ENCODE data around the gene GPHN. TPM values are rescaled to one million over a fixed set of nuclear protein-coding genes. Genes with fewer than 3 reads are reported as not detected.

GPHN gene
- total RNA-seq, 2 experiments from 2014 or later, result 10.0 to 10.7 TPM

- Mint-ChIP-seq H3K9me3 (no peaks in the 10 kb centered on the region), H3K4me3 (no peak overlapping the region), H3K36me3 (ENCODE audit: low read depth) (no peaks in the 10 kb centered on the region), H3K4me1 (ENCODE audit: low read depth) (no peaks in the 10 kb centered on the region), H3K27ac (no peak overlapping the region), H3K27me3 (peaks cover 3% of the 10 kb centered on the region)
- ATAC-seq (ENCODE audit: poor library complexity), result no peak
- no peak for TF ChIP-seq CTCF (IDR thresholded peaks at IDR 0.05)
- Histone ChIP-seq H3K27me3 (ENCODE audit: control insufficient read depth in 1 of 2, insufficient read depth in 2 of 2, low read length in 2 of 2) (no peaks in the 10 kb centered on the region), H3K36me3 (ENCODE audit: insufficient read depth, low read length) (no peaks in the 10 kb centered on the region), H3K27ac (ENCODE audit: low read depth in 1 of 2, low read length in 2 of 2) (no peak overlapping the region), H3K4me1 (ENCODE audit: insufficient read depth, low read length) (no peaks in the 10 kb centered on the region), H3K9me3 (ENCODE audit: control insufficient read depth in 1 of 2, insufficient read depth in 1 of 2, low read length in 2 of 2) (peaks cover 0 to 3% of the 10 kb centered on the region in 2 experiments), H3K4me3 (ENCODE audit: low read length) (no peak overlapping the region)
- ChIA-PET CTCF (no interaction called here), POLR2A (no interaction called here)
- intact Hi-C loops (cut with DNase I, micrococcal nuclease), result no loop called here
- no peak for DNase-seq
Observed at GRCh38 chr14:67195279-67195678, 687.3 kb downstream of the GPHN start.

GRCh38 chr14:67199016-67199415 lies 691.1 kb downstream of the GPHN start:
- no peaks in the 10 kb centered on the region for H3K27me3 ChIP-seq (ENCODE audit: control insufficient read depth in 1 of 2, insufficient read depth in 2 of 2, low read length in 2 of 2)
- POLR2A ChIA-PET, result interaction anchor here (0.7 kb wide), 1 partner anchor 42 kb away, joined by 3 read pairs; the partner anchor contains the start of gene PALS1
- no peaks in the 10 kb centered on the region for H3K4me1 Mint-ChIP-seq (ENCODE audit: low read depth)
- DNase-seq, result no peak
- H3K4me3 ChIP-seq (ENCODE audit: low read length), result no peak overlapping the region
- H3K27ac Mint-ChIP-seq, result no peak overlapping the region
- H3K9me3 Mint-ChIP-seq, result no peaks in the 10 kb centered on the region
- no peaks in the 10 kb centered on the region for H3K36me3 Mint-ChIP-seq (ENCODE audit: low read depth)
- intact Hi-C loops (cut with DNase I, micrococcal nuclease), result no loop called here
- TF ChIP-seq CTCF (IDR thresholded peaks at IDR 0.05), result no peak
- peaks cover 4% of the 10 kb centered on the region for H3K27me3 Mint-ChIP-seq
- CTCF ChIA-PET, result no interaction called here
- H3K27ac ChIP-seq (ENCODE audit: low read depth in 1 of 2, low read length in 2 of 2), result no peak overlapping the region
- ATAC-seq (ENCODE audit: poor library complexity), result no peak
- H3K36me3 ChIP-seq (ENCODE audit: insufficient read depth, low read length), result no peaks in the 10 kb centered on the region
- no peaks in the 10 kb centered on the region for H3K4me1 ChIP-seq (ENCODE audit: insufficient read depth, low read length)
- no peak overlapping the region for H3K4me3 Mint-ChIP-seq
- H3K9me3 ChIP-seq (ENCODE audit: control insufficient read depth in 1 of 2, insufficient read depth in 1 of 2, low read length in 2 of 2), result peaks cover 0 to 3% of the 10 kb centered on the region in 2 experiments

- H3K4me1 Mint-ChIP-seq (ENCODE audit: low read depth), result no peaks in the 10 kb centered on the region
Observed at GRCh38 chr14:67207810-67208209, 699.9 kb downstream of the GPHN start.

More at GRCh38 chr14:67207810-67208209, 699.9 kb downstream of the GPHN start:
- Histone ChIP-seq H3K27me3 (ENCODE audit: control insufficient read depth in 1 of 2, insufficient read depth in 2 of 2, low read length in 2 of 2) (no peaks in the 10 kb centered on the region), H3K9me3 (ENCODE audit: control insufficient read depth in 1 of 2, insufficient read depth in 1 of 2, low read length in 2 of 2) (no peaks in the 10 kb centered on the region), H3K27ac (ENCODE audit: low read depth in 1 of 2, low read length in 2 of 2) (no peak overlapping the region), H3K4me3 (ENCODE audit: low read length) (no peak overlapping the region), H3K36me3 (ENCODE audit: insufficient read depth, low read length) (no peaks in the 10 kb centered on the region), H3K4me1 (ENCODE audit: insufficient read depth, low read length) (no peaks in the 10 kb centered on the region)
- Mint-ChIP-seq H3K36me3 (ENCODE audit: low read depth) (no peaks in the 10 kb centered on the region), H3K9me3 (no peaks in the 10 kb centered on the region), H3K4me3 (no peak overlapping the region), H3K27ac (no peak overlapping the region), H3K27me3 (peaks cover 4% of the 10 kb centered on the region)
- DNase-seq, result no peak
- POLR2A ChIA-PET, result no interaction called here
- ATAC-seq (ENCODE audit: poor library complexity), result no peak
- CTCF ChIA-PET, result no interaction called here
- intact Hi-C loops (cut with DNase I, micrococcal nuclease), result no loop called here
- TF ChIP-seq CTCF (IDR thresholded peaks at IDR 0.05), result no peak
